ENCODE results near the gene GPR17.

GPR17 gene

GRCh38 chr2:127671557-127672302 lies 25.8 kb downstream of the GPR17 start:
- no peak for DNase-seq (ENCODE audit: low read depth)

GRCh38 chr2:127672341-127673224 lies 26.6 kb downstream of the GPR17 start:
- no peak for DNase-seq (ENCODE audit: low read depth)

- DNase-seq (ENCODE audit: low read depth): no peak
Observed at GRCh38 chr2:127673291-127674069, 27.5 kb downstream of the GPR17 start.

GRCh38 chr2:127674241-127675209 lies 28.6 kb downstream of the GPR17 start:
- no peak for DNase-seq (ENCODE audit: low read depth)

GRCh38 chr2:127675331-127676261 lies 29.6 kb downstream of the GPR17 start, which contains the start of gene LIMS2:
Gene LIMS2, minus strand, starts transcription at chr2:127675530. Its CDS starts 506 bp downstream, at chr2:127675024.
- DNase-seq (ENCODE audit: low read depth): no peak

GRCh38 chr2:127676906-127677305 lies 31.0 kb downstream of the GPR17 start:
- DNase-seq (ENCODE audit: low read depth): no peak

- DNase-seq (ENCODE audit: low read depth): no peak
Observed at GRCh38 chr2:127678531-127678930, 32.6 kb downstream of the GPR17 start.

- no peak for DNase-seq (ENCODE audit: low read depth)
Observed at GRCh38 chr2:127678991-127679390, 33.0 kb downstream of the GPR17 start.

GRCh38 chr2:127679680-127680361 lies 33.9 kb downstream of the GPR17 start:
- no peak for DNase-seq (ENCODE audit: low read depth)

- no peak for DNase-seq (ENCODE audit: low read depth)
Observed at GRCh38 chr2:127680706-127681287, 34.8 kb downstream of the GPR17 start.

- DNase-seq (ENCODE audit: low read depth): no peak
Observed at GRCh38 chr2:127681288-127681804, 35.4 kb downstream of the GPR17 start.

GRCh38 chr2:127681976-127682857 lies 36.3 kb downstream of the GPR17 start:
- DNase-seq (ENCODE audit: low read depth): peak; percentile 43

GRCh38 chr2:127683056-127683455 lies 37.1 kb downstream of the GPR17 start:
- DNase-seq (ENCODE audit: low read depth): no peak

- peak; percentile 22 for DNase-seq (ENCODE audit: low read depth)
Observed at GRCh38 chr2:127683757-127684156, 37.8 kb downstream of the GPR17 start.

- peak; percentile 91 for DNase-seq (ENCODE audit: low read depth)
Observed at GRCh38 chr2:127685410-127686080, 39.6 kb downstream of the GPR17 start.

GRCh38 chr2:127688405-127688804 lies 42.5 kb downstream of the GPR17 start:
- DNase-seq (ENCODE audit: low read depth): no peak

GRCh38 chr2:127690696-127691095 lies 44.7 kb downstream of the GPR17 start:
- no peak for DNase-seq (ENCODE audit: low read depth)
